ENCODE results near the gene ARX.

The ARX gene

GRCh38 chrX:25048178-25048577 lies 32.4 kb upstream of the ARX start:
- TF ChIP-seq, protein P1, sequence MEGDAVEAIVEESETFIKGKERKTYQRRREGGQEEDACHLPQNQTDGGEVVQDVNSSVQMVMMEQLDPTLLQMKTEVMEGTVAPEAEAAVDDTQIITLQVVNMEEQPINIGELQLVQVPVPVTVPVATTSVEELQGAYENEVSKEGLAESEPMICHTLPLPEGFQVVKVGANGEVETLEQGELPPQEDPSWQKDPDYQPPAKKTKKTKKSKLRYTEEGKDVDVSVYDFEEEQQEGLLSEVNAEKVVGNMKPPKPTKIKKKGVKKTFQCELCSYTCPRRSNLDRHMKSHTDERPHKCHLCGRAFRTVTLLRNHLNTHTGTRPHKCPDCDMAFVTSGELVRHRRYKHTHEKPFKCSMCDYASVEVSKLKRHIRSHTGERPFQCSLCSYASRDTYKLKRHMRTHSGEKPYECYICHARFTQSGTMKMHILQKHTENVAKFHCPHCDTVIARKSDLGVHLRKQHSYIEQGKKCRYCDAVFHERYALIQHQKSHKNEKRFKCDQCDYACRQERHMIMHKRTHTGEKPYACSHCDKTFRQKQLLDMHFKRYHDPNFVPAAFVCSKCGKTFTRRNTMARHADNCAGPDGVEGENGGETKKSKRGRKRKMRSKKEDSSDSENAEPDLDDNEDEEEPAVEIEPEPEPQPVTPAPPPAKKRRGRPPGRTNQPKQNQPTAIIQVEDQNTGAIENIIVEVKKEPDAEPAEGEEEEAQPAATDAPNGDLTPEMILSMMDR (IDR thresholded peaks at IDR 0.05) = no peak
- Mint-ChIP-seq H3K27me3 (ENCODE audit: low read depth, poor library complexity) (peaks cover 4% of the 10 kb centered on the region), H3K4me3 (no peak overlapping the region), H3K27ac (peak overlapping the region; percentile 2), H3K36me3 (ENCODE audit: low read depth) (no peaks in the 10 kb centered on the region), H3K4me1 (peaks cover 8% of the 10 kb centered on the region), H3K9me3 (no peaks in the 10 kb centered on the region)
- no peak for DNase-seq

DNA sequence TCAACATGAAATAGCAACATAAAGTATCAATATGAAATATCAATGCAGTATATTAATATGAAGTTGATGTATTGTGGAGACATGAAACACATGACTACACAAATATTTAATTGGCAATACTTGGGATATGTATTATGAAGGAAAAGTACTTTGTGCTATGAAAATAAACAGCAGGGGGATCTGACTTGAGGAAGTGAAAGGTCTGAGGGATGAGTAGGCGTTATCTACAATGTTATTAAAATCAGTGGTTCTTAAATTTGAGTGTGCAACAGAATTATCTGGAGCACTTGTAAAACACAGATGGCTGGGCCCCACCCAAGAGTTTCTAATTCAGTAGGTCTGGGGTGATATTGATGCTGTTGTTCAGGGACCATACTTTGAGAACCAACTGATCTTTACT lies 27.4 kb upstream of the ARX start:
- no peak for DNase-seq
- Mint-ChIP-seq H3K4me1 (peaks cover 8% of the 10 kb centered on the region), H3K27ac (no peak overlapping the region), H3K9me3 (peaks cover 4% of the 10 kb centered on the region), H3K36me3 (ENCODE audit: low read depth) (no peaks in the 10 kb centered on the region), H3K4me3 (no peak overlapping the region), H3K27me3 (ENCODE audit: low read depth, poor library complexity) (peaks cover 4% of the 10 kb centered on the region)
- TF ChIP-seq, protein P1 (IDR thresholded peaks at IDR 0.05) = no peak

- TF ChIP-seq, protein P1 (IDR thresholded peaks at IDR 0.05) = no peak
- Mint-ChIP-seq H3K27ac (no peak overlapping the region), H3K4me1 (no peaks in the 10 kb centered on the region), H3K36me3 (ENCODE audit: low read depth) (no peaks in the 10 kb centered on the region), H3K4me3 (no peak overlapping the region), H3K9me3 (peaks cover 4% of the 10 kb centered on the region), H3K27me3 (ENCODE audit: low read depth, poor library complexity) (no peaks in the 10 kb centered on the region)
- no peak for DNase-seq
These were observed 23.3 kb upstream of the ARX start for GRCh38 chrX:25039036-25039435.

GRCh38 chrX:25034889-25035288 lies 19.1 kb upstream of the ARX start:
- H3K4me3 Mint-ChIP-seq = no peak overlapping the region
- H3K27me3 Mint-ChIP-seq (ENCODE audit: low read depth, poor library complexity) = peaks cover 4% of the 10 kb centered on the region
- TF ChIP-seq, protein P1 (IDR thresholded peaks at IDR 0.05) = no peak
- no peak for DNase-seq
- no peaks in the 10 kb centered on the region for H3K9me3 Mint-ChIP-seq
- H3K36me3 Mint-ChIP-seq (ENCODE audit: low read depth) = no peaks in the 10 kb centered on the region
- H3K4me1 Mint-ChIP-seq = no peaks in the 10 kb centered on the region
- no peak overlapping the region for H3K27ac Mint-ChIP-seq

DNA sequence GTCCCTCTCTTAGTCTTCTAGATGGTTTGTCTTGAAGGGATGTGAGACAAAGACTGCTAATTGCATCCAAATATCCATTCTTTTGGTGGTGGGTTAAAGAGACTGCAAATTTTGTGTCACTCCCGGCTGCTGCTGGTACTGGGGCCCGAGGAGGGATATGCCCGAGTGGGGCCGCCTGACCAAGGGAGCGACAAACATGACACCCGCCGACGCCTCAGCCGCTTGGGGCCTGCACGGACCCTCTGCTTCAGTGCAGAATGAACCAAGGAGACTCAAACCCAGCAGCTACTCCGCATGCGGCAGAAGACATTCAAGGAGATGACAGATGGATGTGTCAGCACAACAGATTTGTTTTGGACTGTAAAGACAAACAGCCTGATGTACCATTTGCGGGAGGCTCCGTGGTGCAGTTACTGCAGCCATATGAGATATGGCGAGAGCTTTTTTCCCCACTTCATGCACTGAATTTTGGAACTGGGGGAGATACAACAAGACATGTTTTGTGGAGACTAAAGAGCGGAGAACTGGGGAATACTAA lies 13.6 kb upstream of the ARX start:
- Mint-ChIP-seq H3K9me3 (no peaks in the 10 kb centered on the region), H3K4me3 (no peak overlapping the region), H3K36me3 (ENCODE audit: low read depth) (no peaks in the 10 kb centered on the region), H3K4me1 (no peaks in the 10 kb centered on the region), H3K27me3 (ENCODE audit: low read depth, poor library complexity) (peaks cover 43% of the 10 kb centered on the region), H3K27ac (no peak overlapping the region)
- no peak for DNase-seq
- TF ChIP-seq, protein P1 (IDR thresholded peaks at IDR 0.05) = no peak

DNA sequence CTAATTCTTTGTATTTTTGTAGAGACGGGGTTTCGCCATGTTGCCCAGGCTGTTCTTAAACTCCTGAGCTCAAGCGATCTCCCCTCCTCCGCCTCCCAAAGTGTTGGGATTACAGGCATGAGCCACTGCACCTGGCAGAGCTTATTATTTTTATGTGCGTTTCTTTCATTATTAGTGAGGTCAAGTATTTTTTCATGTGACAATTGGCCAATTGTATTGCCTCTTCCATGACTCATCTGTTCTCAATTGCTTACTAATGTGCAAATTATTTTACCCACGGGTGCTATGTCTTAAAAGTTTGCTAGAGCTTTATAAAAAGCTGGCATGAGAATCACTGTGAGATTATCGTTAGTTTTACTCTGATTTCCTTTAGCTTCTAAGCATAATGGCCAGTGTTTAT lies 13.0 kb upstream of the ARX start:
- Mint-ChIP-seq H3K27me3 (ENCODE audit: low read depth, poor library complexity) (peaks cover 50% of the 10 kb centered on the region), H3K4me3 (no peak overlapping the region), H3K9me3 (no peaks in the 10 kb centered on the region), H3K4me1 (no peaks in the 10 kb centered on the region), H3K27ac (no peak overlapping the region), H3K36me3 (ENCODE audit: low read depth) (no peaks in the 10 kb centered on the region)
- no peak for DNase-seq
- TF ChIP-seq, protein P1 (IDR thresholded peaks at IDR 0.05) = no peak

All from nephron progenitor cell (in vitro differentiated cells).